OCI-M1 (cell line): Measurements from ENCODE around the gene NFASC.
A peak's percentile ranks its signal among the peaks of the same experiment; 100 is the strongest.

Source experiments
- DNase-seq: peaks from one replicate; lab custom pipeline; 2025; lab: John Stamatoyannopoulos, UW

NFASC gene

GRCh38 chr1:204870160-204870912, at the start of gene NFASC:
Gene NFASC, plus strand, starts transcription at chr1:204870862. Its CDS starts 73,454 bp downstream, at chr1:204944316.
- DNase-seq = no peak

GRCh38 chr1:204821476-204821875, 49.2 kb upstream of the NFASC start:
- no peak for DNase-seq

- no peak for DNase-seq
Measured at GRCh38 chr1:204821924-204822323, 48.7 kb upstream of the NFASC start.

GRCh38 chr1:204826970-204827369, 43.7 kb upstream of the NFASC start:
- peak; percentile 53 for DNase-seq

GRCh38 chr1:204828352-204828850, 42.3 kb upstream of the NFASC start:
- DNase-seq = no peak

- no peak for DNase-seq
Measured at GRCh38 chr1:204829133-204829825, 41.4 kb upstream of the NFASC start.

GRCh38 chr1:204830747-204831146, 39.9 kb upstream of the NFASC start:
- DNase-seq = no peak

- no peak for DNase-seq
Measured at GRCh38 chr1:204831186-204831585, 39.5 kb upstream of the NFASC start.

- no peak for DNase-seq
Measured at GRCh38 chr1:204834336-204834735, 36.3 kb upstream of the NFASC start.

GRCh38 chr1:204834752-204835151, 35.9 kb upstream of the NFASC start:
- DNase-seq = no peak

- DNase-seq = no peak
Measured at GRCh38 chr1:204835737-204836136, 34.9 kb upstream of the NFASC start.

GRCh38 chr1:204836856-204837255, 33.8 kb upstream of the NFASC start:
- no peak for DNase-seq

GRCh38 chr1:204837440-204838084, 33.1 kb upstream of the NFASC start:
- peak; percentile 55 for DNase-seq

- DNase-seq = no peak
Measured at GRCh38 chr1:204841316-204841715, 29.3 kb upstream of the NFASC start.

GRCh38 chr1:204841798-204842197, 28.9 kb upstream of the NFASC start:
- no peak for DNase-seq

GRCh38 chr1:204842369-204842768, 28.3 kb upstream of the NFASC start:
- no peak for DNase-seq

GRCh38 chr1:204842892-204843291, 27.8 kb upstream of the NFASC start:
- DNase-seq = no peak

- no peak for DNase-seq
Measured at GRCh38 chr1:204846546-204846945, 24.1 kb upstream of the NFASC start.

- DNase-seq = no peak
Measured at GRCh38 chr1:204848579-204848978, 22.1 kb upstream of the NFASC start.

GRCh38 chr1:204852854-204853253, 17.8 kb upstream of the NFASC start:
- DNase-seq = no peak

- no peak for DNase-seq
Measured at GRCh38 chr1:204853436-204853835, 17.2 kb upstream of the NFASC start.

- no peak for DNase-seq
Measured at GRCh38 chr1:204854286-204854685, 16.4 kb upstream of the NFASC start.

GRCh38 chr1:204858363-204858821, 12.3 kb upstream of the NFASC start:
- no peak for DNase-seq
